Esophagus muscularis mucosa (tissue), 4 donors: ENCODE results near the gene RET. TPM values are rescaled to one million over a fixed set of nuclear protein-coding genes. Genes with fewer than 3 reads are reported as not detected.
A peak's percentile ranks its signal among the peaks of the same experiment; 100 is the strongest.
"Not testable (repeated sequence)": the region's sequence is repeated elsewhere in the genome, so short reads cannot be mapped to it uniquely, and the experiment has no call there.

Source experiments
- DNase-seq: peaks from one replicate; pipeline ENCODE4 v3.0.0-alpha.2; 2017; ENCODE audit errors: extremely low spot score
- H3K27ac ChIP-seq, 4 donors: fragments of 200-600 bp; sonication (generic); replicated peaks in 1 of 4; 1 replicate in 3 of 4; 2 replicates in 1 of 4; pipeline ENCODE4 v1.5.1; 2016 to 2019; ENCODE audit warnings: mild to moderate bottlenecking in 1 of 4
- H3K27me3 ChIP-seq, 4 donors: fragments of 200-600 bp; sonication (generic); one replicate each; pipeline versions ENCODE4 v1.5.1 to v1.6.0; 2016 to 2019
- H3K36me3 ChIP-seq, 4 donors: fragments of 200-600 bp; sonication (generic); one replicate each; pipeline ENCODE4 v1.5.1; 2016 to 2019
- H3K4me1 ChIP-seq, 4 donors: fragments of 200-600 bp; sonication (generic); one replicate each; pipeline ENCODE4 v1.5.1; 2016 to 2019
- H3K4me3 ChIP-seq, 4 donors: fragments of 200-600 bp; sonication (generic); 1 replicate in 2 of 4; 2 replicates in 2 of 4; pipeline ENCODE4 v1.5.1; 2016 to 2019; ENCODE audit warnings: mild to moderate bottlenecking in 4 of 4, moderate library complexity in 1 of 4
- H3K9me3 ChIP-seq, 4 donors: fragments of 200-600 bp; sonication (generic); 1 replicate in 3 of 4; 2 replicates in 1 of 4; pipeline ENCODE4 v1.5.1; 2016 to 2019
- EP300 ChIP-seq: sonication (generic); formaldehyde crosslinking; IDR thresholded peaks from one replicate; pipeline ENCODE4 v1.6.1; 2017; ENCODE audit warnings: antibody characterized with exemption
- POLR2A ChIP-seq: fragments of 450-650 bp; IDR thresholded peaks from one replicate; pipeline ENCODE4 v1.6.1; 2017; ENCODE audit warnings: antibody characterized with exemption, moderate library complexity, mild to moderate bottlenecking, low read depth
- POLR2AphosphoS5 ChIP-seq, 2 donors: sonication (generic); formaldehyde crosslinking; IDR thresholded peaks; one replicate each; pipeline ENCODE4 v1.6.1; 2017; ENCODE audit warnings: antibody characterized with exemption in 2 of 2
- WGBS: methylation state at CpG from one replicate; pipeline ENCODE4 v1.1.5; 2018; 5-methylcytosine and 5-hydroxymethylcytosine counted together
- intact Hi-C: fragments of 100-400 bp; cut with DNase I; formaldehyde crosslinking; loops from one replicate; pipeline ENCODE4 v1.15.1; 2023
- total RNA-seq, 4 donors: library from RNA; depleted of rRNA; stranded (reverse); fragments of >200 nt; gene quantifications; one replicate each; pipeline versions ENCODE4 v1.1.0 to v1.2.1, GENCODE V29; 2016
- TF ChIP-seq, protein P1 (sequence below), 3 experiments: fragments of 200-600 bp in 2 of 3; fragments of 450-650 bp in 1 of 3; sonication (generic) in 2 of 3; IDR thresholded peaks; one replicate each; pipeline ENCODE4 v1.5.1; 2017 to 2019; ENCODE audit warnings: antibody characterized with exemption in 3 of 3, mild to moderate bottlenecking in 2 of 3, moderate library complexity in 1 of 3

The RET gene
- total RNA-seq, 4 donors from 2014 or later = 1.7 to 4.0 (median 3.0) TPM

- H3K4me1 ChIP-seq = peaks cover 20 to 51% (median 44%) of the 10 kb centered on the region in 4 donors
These were observed 61.3 kb downstream of the RET start, which contains the start of gene CSGALNACT2 for GRCh38 chr10:43138021-43138756. Gene CSGALNACT2, plus strand, starts transcription at chr10:43138445. Its CDS starts 16,705 bp downstream, at chr10:43155150.

DNA sequence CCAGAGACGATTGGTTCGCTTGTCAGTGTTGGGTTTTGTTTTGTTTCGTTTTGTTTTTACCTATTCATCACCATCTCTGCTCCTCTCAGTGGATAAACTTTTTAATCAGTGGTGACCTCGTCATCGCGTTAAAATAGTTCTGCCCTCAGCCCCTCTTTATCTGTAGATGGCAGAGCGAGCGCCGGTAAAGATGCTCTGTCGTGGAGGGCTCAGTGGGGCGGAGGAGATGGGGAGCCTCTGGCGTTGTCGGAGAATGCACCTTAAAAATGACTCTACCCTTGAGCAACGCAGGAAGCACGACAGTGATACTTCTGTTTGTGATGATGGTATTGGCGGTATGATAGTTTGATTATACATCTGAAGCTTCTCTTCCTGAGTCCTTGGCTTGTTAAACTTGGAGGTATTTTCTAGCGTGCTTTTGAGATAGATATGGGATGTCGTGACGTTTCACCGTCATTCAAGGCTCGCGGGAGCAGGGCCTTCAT is 61.9 kb downstream of the RET start:
- Histone ChIP-seq H3K4me1 (peaks cover 20 to 51% (median 45%) of the 10 kb centered on the region in 4 donors), H3K27me3 (no peaks in the 10 kb centered on the region), H3K36me3 (no peaks in the 10 kb centered on the region), H3K27ac (peak overlapping the region; percentile 97 to 99 (median 99)), H3K4me3 (peak overlapping the region; percentile 84 to 95 (median 90)), H3K9me3 (no peaks in the 10 kb centered on the region)
- 0% methylated on average over 22 of the region's 22 CpGs for WGBS
- TF ChIP-seq EP300 (no peak), POLR2AphosphoS5 (IDR thresholded peaks at IDR 0.05) (peak in 1 of 2 donors; percentile 28)
- intact Hi-C loops = no loop called here
- peak; percentile 91 for DNase-seq

More at GRCh38 chr10:43138021-43138756, 61.3 kb downstream of the RET start, which contains the start of gene CSGALNACT2:
- peak; percentile 95 for DNase-seq
- Histone ChIP-seq H3K4me3 (peak within 1 kb of the TSS; percentile 84 to 95 (median 90)), H3K27ac (peak within 1 kb of the TSS; percentile 97 to 99 (median 99)), H3K36me3 (no peaks in the 10 kb centered on the region), H3K27me3 (no peaks in the 10 kb centered on the region), H3K9me3 (no peaks in the 10 kb centered on the region)
- TF ChIP-seq EP300 (no peak), POLR2AphosphoS5 (IDR thresholded peaks at IDR 0.05) (peak; percentile 74 to 81), POLR2A (peak; percentile 50)
- TF ChIP-seq, protein P1, sequence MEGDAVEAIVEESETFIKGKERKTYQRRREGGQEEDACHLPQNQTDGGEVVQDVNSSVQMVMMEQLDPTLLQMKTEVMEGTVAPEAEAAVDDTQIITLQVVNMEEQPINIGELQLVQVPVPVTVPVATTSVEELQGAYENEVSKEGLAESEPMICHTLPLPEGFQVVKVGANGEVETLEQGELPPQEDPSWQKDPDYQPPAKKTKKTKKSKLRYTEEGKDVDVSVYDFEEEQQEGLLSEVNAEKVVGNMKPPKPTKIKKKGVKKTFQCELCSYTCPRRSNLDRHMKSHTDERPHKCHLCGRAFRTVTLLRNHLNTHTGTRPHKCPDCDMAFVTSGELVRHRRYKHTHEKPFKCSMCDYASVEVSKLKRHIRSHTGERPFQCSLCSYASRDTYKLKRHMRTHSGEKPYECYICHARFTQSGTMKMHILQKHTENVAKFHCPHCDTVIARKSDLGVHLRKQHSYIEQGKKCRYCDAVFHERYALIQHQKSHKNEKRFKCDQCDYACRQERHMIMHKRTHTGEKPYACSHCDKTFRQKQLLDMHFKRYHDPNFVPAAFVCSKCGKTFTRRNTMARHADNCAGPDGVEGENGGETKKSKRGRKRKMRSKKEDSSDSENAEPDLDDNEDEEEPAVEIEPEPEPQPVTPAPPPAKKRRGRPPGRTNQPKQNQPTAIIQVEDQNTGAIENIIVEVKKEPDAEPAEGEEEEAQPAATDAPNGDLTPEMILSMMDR (IDR thresholded peaks at IDR 0.05) = no peak
- intact Hi-C loops = no loop called here
- 0% methylated on average over 31 of the region's 93 CpGs for WGBS

DNA sequence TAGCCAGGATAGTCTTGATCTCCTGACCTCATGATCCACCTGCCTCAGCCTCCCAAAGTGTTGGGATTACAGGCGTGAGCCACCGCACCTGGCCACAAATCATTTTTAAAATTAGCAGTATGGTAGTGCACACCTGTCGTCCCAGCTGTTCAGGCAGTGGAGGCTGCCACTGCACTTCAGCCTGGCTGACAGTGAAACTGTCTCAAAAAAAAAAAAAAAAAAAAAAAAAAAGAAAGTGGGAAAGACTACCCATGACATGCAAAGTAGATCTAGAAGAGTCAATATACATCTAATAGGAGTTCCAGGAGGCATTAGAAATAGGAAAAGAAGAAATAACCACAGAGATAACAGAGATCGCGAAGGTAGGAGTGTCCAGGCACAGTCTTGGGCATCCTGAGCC is 64.6 kb downstream of the RET start:
- Histone ChIP-seq H3K27ac (no peak overlapping the region), H3K9me3 (no peaks in the 10 kb centered on the region), H3K4me3 (no peak overlapping the region), H3K27me3 (no peaks in the 10 kb centered on the region), H3K36me3 (no peaks in the 10 kb centered on the region), H3K4me1 (peaks cover 20 to 48% (median 46%) of the 10 kb centered on the region in 4 donors)
- DNase-seq = no peak
- TF ChIP-seq EP300 (no peak), POLR2A (no peak), POLR2AphosphoS5 (IDR thresholded peaks at IDR 0.05) (no peak)
- TF ChIP-seq, protein P1 (IDR thresholded peaks at IDR 0.05) = no peak
- 92% methylated on average over 5 of the region's 5 CpGs for WGBS
- intact Hi-C loops = no loop called here

GRCh38 chr10:43145311-43145710 is 68.4 kb downstream of the RET start:
- Histone ChIP-seq H3K27me3 (no peaks in the 10 kb centered on the region), H3K36me3 (no peaks in the 10 kb centered on the region), H3K9me3 (peaks cover 0 to 7% (median 0%) of the 10 kb centered on the region in 4 donors), H3K4me3 (no peak overlapping the region), H3K27ac (no peak overlapping the region), H3K4me1 (peaks cover 0 to 24% (median 22%) of the 10 kb centered on the region in 4 donors)
- intact Hi-C loops = no loop called here
- WGBS = 97% methylated on average over 6 of the region's 6 CpGs
- DNase-seq = peak; percentile 55
- no peak for TF ChIP-seq EP300
- TF ChIP-seq, protein P1 (IDR thresholded peaks at IDR 0.05) = no peak
- no peak for TF ChIP-seq POLR2AphosphoS5 (IDR thresholded peaks at IDR 0.05)
- no peak for TF ChIP-seq POLR2A

DNA sequence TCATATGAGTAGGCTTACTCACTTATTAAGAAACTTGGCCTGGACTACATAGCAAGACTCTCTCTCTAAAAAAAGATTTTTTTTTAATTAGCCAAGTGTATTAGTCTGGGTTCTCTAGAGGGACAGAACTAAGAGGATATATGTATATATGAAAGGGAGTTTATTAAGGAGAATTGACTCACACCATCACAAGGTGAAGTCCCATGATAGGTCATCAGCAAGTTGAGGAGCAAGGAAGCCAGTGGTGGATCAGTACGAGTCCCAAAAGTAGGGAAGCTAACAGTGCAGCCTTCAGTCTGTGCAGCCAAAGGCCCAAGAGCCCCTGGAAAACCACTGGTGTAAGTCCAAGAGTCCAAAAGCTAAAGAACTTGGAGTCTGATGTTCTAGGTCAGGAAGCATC is 69.1 kb downstream of the RET start:
- H3K4me3 ChIP-seq, H3K9me3 ChIP-seq, H3K36me3 ChIP-seq, H3K27me3 ChIP-seq, H3K27ac ChIP-seq, intact Hi-C loops: not testable (repeated sequence)
- 100% methylated on average over 1 of the region's 1 CpG for WGBS
- DNase-seq = peak; percentile 42
- peaks cover 0 to 20% (median 16%) of the 10 kb centered on the region in 4 donors for H3K4me1 ChIP-seq
